Type B pancreatic cell (in vitro differentiated cells): Measurements from ENCODE around the gene SPNS2. TPM values are rescaled to one million over a fixed set of nuclear protein-coding genes. Genes with fewer than 3 reads are reported as not detected.

ENCODE experiments used
- DNase-seq: peaks from one replicate; pipeline ENCODE4 v3.0.0; 2021; ENCODE audit warnings: mixed read lengths; ENCODE audit not compliant: unreplicated experiment; ENCODE audit errors: extremely low spot score
- H3K27ac Mint-ChIP-seq: 2 replicates; pipeline ENCODE4 v1.8.0; 2021; ENCODE audit warnings: mild to moderate bottlenecking, mixed read lengths
- H3K27me3 Mint-ChIP-seq: 2 replicates; pipeline ENCODE4 v1.8.0; 2021; ENCODE audit warnings: mixed read lengths
- H3K36me3 Mint-ChIP-seq: 2 replicates; pipeline ENCODE4 v1.8.0; 2021; ENCODE audit warnings: mixed read lengths
- H3K4me1 Mint-ChIP-seq: one replicate; pipeline ENCODE4 v1.8.0; 2021; ENCODE audit warnings: mixed read lengths; ENCODE audit not compliant: unreplicated experiment
- H3K4me3 Mint-ChIP-seq: 2 replicates; pipeline ENCODE4 v1.8.0; 2021; ENCODE audit warnings: mild to moderate bottlenecking, mixed read lengths
- H3K9me3 Mint-ChIP-seq: 2 replicates; pipeline ENCODE4 v1.8.0; 2021; ENCODE audit warnings: mixed read lengths
- total RNA-seq: library from RNA; stranded (reverse); gene quantifications from 2 replicates; pipeline ENCODE4 v1.2.1, GENCODE V29; 2021; ENCODE audit warnings: low replicate concordance
- TF ChIP-seq, protein P1 (sequence below): fragments of 200-600 bp; sonication (generic); conservative IDR thresholded peaks from 2 replicates; pipeline ENCODE4 v1.5.0; 2021; ENCODE audit warnings: antibody characterized with exemption, mild to moderate bottlenecking

SPNS2 gene
- total RNA-seq, 1 donor from 2014 or later: 16.1 TPM

DNA sequence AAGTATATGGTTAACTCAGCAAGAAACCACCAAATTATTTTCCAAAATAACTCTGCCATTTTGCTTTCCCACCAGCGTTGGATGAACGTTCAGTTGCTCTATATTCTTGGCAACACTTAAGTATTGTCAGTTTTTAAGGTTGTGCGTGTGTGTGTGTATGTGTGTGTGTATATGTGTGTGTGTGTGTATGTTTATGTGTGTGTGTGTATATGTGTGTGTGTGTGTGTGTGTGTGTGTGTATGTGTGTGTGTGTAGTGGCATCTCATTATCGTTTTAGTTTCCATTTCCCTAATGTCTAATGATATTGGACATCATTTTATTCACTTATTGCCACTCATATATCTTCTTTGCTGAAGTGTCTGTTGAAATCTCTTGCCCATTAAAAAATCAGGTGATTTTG is 74.4 kb downstream of the SPNS2 start:
- Mint-ChIP-seq H3K4me1 (peaks cover 25% of the 10 kb centered on the region), H3K27me3 (no peaks in the 10 kb centered on the region), H3K36me3 (no peaks in the 10 kb centered on the region), H3K9me3 (no peaks in the 10 kb centered on the region), H3K27ac (no peak overlapping the region), H3K4me3 (no peak overlapping the region)
- no peak for DNase-seq
- TF ChIP-seq, protein P1, sequence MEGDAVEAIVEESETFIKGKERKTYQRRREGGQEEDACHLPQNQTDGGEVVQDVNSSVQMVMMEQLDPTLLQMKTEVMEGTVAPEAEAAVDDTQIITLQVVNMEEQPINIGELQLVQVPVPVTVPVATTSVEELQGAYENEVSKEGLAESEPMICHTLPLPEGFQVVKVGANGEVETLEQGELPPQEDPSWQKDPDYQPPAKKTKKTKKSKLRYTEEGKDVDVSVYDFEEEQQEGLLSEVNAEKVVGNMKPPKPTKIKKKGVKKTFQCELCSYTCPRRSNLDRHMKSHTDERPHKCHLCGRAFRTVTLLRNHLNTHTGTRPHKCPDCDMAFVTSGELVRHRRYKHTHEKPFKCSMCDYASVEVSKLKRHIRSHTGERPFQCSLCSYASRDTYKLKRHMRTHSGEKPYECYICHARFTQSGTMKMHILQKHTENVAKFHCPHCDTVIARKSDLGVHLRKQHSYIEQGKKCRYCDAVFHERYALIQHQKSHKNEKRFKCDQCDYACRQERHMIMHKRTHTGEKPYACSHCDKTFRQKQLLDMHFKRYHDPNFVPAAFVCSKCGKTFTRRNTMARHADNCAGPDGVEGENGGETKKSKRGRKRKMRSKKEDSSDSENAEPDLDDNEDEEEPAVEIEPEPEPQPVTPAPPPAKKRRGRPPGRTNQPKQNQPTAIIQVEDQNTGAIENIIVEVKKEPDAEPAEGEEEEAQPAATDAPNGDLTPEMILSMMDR: no peak

DNA sequence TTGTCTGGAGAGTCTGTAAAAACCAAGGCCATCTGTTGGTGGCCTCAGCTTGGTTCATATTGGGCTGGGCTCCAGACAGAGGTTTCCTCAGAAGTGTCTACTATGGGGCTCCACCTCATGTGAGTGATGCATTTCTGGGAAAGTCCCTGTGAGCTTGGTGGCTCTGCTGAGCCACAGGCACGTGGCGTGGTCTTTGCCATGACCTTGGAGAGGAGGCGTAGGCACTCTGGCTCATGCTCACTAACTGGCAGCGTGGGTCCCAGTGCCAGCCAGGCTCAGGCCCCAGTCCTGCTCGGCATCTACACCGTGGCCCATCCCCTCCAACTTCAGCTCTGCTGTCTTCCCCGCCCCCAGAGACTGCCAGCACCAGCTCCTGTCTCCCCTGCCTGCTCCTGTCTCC is 75.0 kb downstream of the SPNS2 start:
- Mint-ChIP-seq H3K4me1 (peaks cover 25% of the 10 kb centered on the region), H3K27me3 (no peaks in the 10 kb centered on the region), H3K4me3 (no peak overlapping the region), H3K27ac (no peak overlapping the region), H3K36me3 (no peaks in the 10 kb centered on the region), H3K9me3 (no peaks in the 10 kb centered on the region)
- DNase-seq: no peak
- TF ChIP-seq, protein P1: no peak

DNA sequence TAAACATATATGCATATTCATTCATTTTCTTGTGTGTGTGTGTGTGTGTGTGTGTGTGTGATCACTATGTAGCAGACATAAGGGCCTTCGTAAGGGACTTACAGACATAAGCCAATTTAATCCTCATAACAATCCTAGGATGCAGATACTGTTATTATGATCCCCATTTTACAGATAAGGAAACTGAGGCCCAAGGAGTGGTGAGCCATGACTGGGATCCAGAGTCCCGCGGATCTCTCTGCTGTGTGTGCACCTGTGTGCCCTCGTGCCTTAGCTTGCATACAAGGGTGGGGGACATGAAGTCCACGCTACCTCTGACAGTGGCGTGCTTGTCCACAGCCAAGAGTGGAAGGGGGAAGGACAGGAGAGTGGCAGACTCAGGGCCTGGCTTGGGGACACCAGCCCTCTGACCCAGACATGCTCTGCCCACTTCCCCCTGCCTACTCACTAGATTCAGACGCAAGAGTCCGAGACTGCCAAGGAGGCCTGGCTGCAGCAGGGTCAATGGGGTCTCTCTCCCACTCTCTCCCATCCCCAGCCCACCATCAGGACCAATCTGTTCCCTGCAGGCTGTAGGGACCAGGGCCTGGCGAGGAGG is 75.9 kb downstream of the SPNS2 start:
- Mint-ChIP-seq H3K4me3 (no peak overlapping the region), H3K4me1 (peaks cover 26% of the 10 kb centered on the region), H3K27me3 (no peaks in the 10 kb centered on the region), H3K36me3 (no peaks in the 10 kb centered on the region), H3K27ac (no peak overlapping the region), H3K9me3 (no peaks in the 10 kb centered on the region)
- DNase-seq: no peak
- TF ChIP-seq, protein P1: no peak

DNA sequence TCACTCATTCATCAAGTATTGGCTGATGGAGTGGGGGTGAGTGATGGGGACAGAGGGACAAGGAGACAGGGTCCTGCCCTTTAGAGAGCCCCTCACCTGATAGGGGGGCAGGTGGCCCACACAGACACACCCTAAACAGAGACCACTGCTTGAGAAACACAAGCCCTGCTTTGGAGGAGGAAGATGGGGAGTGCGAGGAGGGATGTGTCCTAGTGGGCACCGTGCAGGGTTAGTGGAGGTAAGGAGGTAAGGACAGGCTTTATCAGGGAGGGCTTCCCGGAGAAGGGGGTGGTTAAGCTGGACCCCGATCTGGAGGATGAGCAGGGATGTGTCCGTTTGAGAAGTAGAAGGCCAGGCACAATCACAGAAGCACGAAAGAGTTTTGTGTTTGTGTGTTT is 77.5 kb downstream of the SPNS2 start:
- Mint-ChIP-seq H3K9me3 (no peaks in the 10 kb centered on the region), H3K27ac (peak overlapping the region; percentile 15), H3K36me3 (no peaks in the 10 kb centered on the region), H3K27me3 (no peaks in the 10 kb centered on the region), H3K4me1 (peaks cover 28% of the 10 kb centered on the region), H3K4me3 (no peak overlapping the region)
- TF ChIP-seq, protein P1: no peak
- DNase-seq: no peak

DNA sequence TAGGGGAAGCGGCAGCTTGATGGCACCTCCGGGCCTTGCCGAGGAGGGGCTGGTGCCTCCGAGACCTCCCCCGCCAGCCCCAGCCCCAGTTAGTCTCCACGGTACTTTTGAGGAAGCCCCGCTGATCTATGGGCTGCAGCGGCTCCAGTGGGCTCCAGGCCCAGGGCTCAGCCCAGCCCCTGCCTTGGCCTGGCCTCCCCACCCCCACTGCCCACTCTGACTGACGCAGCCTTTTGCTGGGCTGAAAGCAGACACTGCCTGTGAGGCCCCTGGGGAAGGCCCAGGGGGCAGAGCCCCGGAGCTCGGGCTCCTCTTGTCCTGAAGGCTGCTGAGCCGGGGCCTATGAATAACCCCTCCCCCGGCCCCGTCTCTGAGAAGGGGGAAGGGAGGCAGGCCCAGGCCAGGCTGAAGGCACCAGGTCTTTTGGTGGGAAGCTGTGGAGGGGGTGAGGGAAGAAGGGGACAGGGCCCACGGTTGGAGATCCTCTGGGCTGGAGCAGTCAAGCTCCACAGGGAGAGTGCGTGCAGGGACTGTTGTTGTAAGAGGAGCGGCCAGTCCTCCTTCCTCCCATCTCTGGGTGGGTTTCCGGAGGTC is 78.1 kb downstream of the SPNS2 start:
- no peak for DNase-seq
- H3K27ac Mint-ChIP-seq: no peak overlapping the region
- H3K9me3 Mint-ChIP-seq: no peaks in the 10 kb centered on the region
- TF ChIP-seq, protein P1: no peak
- no peaks in the 10 kb centered on the region for H3K36me3 Mint-ChIP-seq
- H3K27me3 Mint-ChIP-seq: no peaks in the 10 kb centered on the region
- no peak overlapping the region for H3K4me3 Mint-ChIP-seq
- H3K4me1 Mint-ChIP-seq: peaks cover 32% of the 10 kb centered on the region
